HepG2 (cell line): ENCODE results near the gene SLC17A9. TPM values are rescaled to one million over a fixed set of nuclear protein-coding genes. Genes with fewer than 3 reads are reported as not detected.

Source experiments
- AFF4 ChIP-seq: sonication (generic); formaldehyde crosslinking; IDR thresholded peaks from 2 replicates; pipeline ENCODE4 v1.4.0; 2020; ENCODE audit warnings: missing genetic modification reagents
- FIP1L1 ChIP-seq: fragments of 200-400 bp; formaldehyde crosslinking; IDR thresholded peaks from 2 replicates; pipeline ENCODE4 v1.6.1; 2018; ENCODE audit warnings: low read depth, mild to moderate bottlenecking, low read length, moderate library complexity, borderline replicate concordance; ENCODE audit not compliant: insufficient read depth
- GPBP1L1 ChIP-seq: sonication (generic); formaldehyde crosslinking; IDR thresholded peaks from 2 replicates; pipeline ENCODE4 v1.5.0; 2020; ENCODE audit warnings: mild to moderate bottlenecking, missing genetic modification reagents
- HNF4A ChIP-seq: sonication (generic); formaldehyde crosslinking; IDR thresholded peaks from 2 replicates; pipeline ENCODE4 v1.4.0; 2020; ENCODE audit warnings: missing genetic modification reagents
- HNRNPLL ChIP-seq: fragments of 200-400 bp; formaldehyde crosslinking; IDR thresholded peaks from 2 replicates; pipeline ENCODE4 v1.6.1; 2017; ENCODE audit warnings: mild to moderate bottlenecking, low read depth, low read length; ENCODE audit not compliant: poor library complexity, severe bottlenecking
- MAFK ChIP-seq, 2 experiments: IDR thresholded peaks in 1 of 2; conservative IDR thresholded peaks in 1 of 2; 2 replicates each; pipeline ENCODE4 v1.6.1; 2011; ENCODE audit warnings: improper control_type of control experiment in 2 of 2, low read length in 2 of 2
- MED1 ChIP-seq: sonication (generic); formaldehyde crosslinking; IDR thresholded peaks from 2 replicates; pipeline ENCODE4 v1.4.0; 2020; ENCODE audit warnings: missing genetic modification reagents
- MZF1 ChIP-seq: sonication (generic); formaldehyde crosslinking; IDR thresholded peaks from 2 replicates; pipeline ENCODE4 v1.8.1; 2023; ENCODE audit warnings: mild to moderate bottlenecking, missing genetic modification reagents, borderline replicate concordance
- NFATC3 ChIP-seq: sonication (generic); formaldehyde crosslinking; IDR thresholded peaks from 2 replicates; pipeline ENCODE4 v1.5.1; 2020; ENCODE audit warnings: mild to moderate bottlenecking, missing genetic modification reagents
- PHF20 ChIP-seq: sonication (generic); formaldehyde crosslinking; IDR thresholded peaks from 2 replicates; pipeline ENCODE4 v1.5.0; 2020; ENCODE audit warnings: mild to moderate bottlenecking, missing genetic modification reagents
- TOPORS ChIP-seq: sonication (generic); formaldehyde crosslinking; IDR thresholded peaks from 2 replicates; pipeline ENCODE4 v1.8.0; 2023; ENCODE audit warnings: mild to moderate bottlenecking, missing genetic modification reagents
- ZBTB39 ChIP-seq: sonication (generic); formaldehyde crosslinking; IDR thresholded peaks from 2 replicates; pipeline ENCODE4 v1.5.0; 2020; ENCODE audit warnings: missing genetic modification reagents
- ZBTB43 ChIP-seq: sonication (generic); formaldehyde crosslinking; conservative IDR thresholded peaks from 2 replicates; pipeline ENCODE4 v1.4.0; 2020; ENCODE audit warnings: missing genetic modification reagents
- ZNF337 ChIP-seq: sonication (generic); formaldehyde crosslinking; IDR thresholded peaks from 2 replicates; pipeline ENCODE4 v1.5.1; 2020; ENCODE audit warnings: missing genetic modification reagents, low read depth, mild to moderate bottlenecking, borderline replicate concordance
- ZNF446 ChIP-seq: sonication (generic); formaldehyde crosslinking; IDR thresholded peaks from 2 replicates; pipeline ENCODE4 v1.5.0; 2020; ENCODE audit warnings: mild to moderate bottlenecking, missing genetic modification reagents
- ZNF460 ChIP-seq: sonication (generic); formaldehyde crosslinking; IDR thresholded peaks from 2 replicates; pipeline ENCODE4 v1.5.1; 2020; ENCODE audit warnings: missing genetic modification reagents, mild to moderate bottlenecking, borderline replicate concordance
- ZNF530 ChIP-seq: sonication (generic); formaldehyde crosslinking; IDR thresholded peaks from 2 replicates; pipeline ENCODE4 v1.5.0; 2020; ENCODE audit warnings: low read depth, mild to moderate bottlenecking, missing genetic modification reagents
- polyA plus RNA-seq, 8 experiments: library from polyadenylated mRNA; depleted of rRNA in 3 of 8; stranded (reverse) in 7 of 8; unstranded in 1 of 8; fragments of >200 nt; fragmentation: Illumina TruSeq in 4 of 8; extraction: Trizol in 4 of 8; gene quantifications; 2 replicates each; pipeline versions ENCODE4 v1.2.1 to v1.2.3, GENCODE V29; 2011 to 2016; ENCODE audit warnings: low read depth in 4 of 8, missing spikeins in 1 of 8, mixed read lengths in 1 of 8; ENCODE audit not compliant: insufficient read depth in 1 of 8
- total RNA-seq, 5 experiments: library from RNA; depleted of rRNA; stranded (reverse); fragments of >200 nt; fragmentation: Illumina TruSeq; extraction: Trizol; gene quantifications; 2 replicates each; pipeline ENCODE4 v1.2.3, GENCODE V29; 2016; ENCODE audit warnings: low read depth in 1 of 5

The SLC17A9 gene
- total and polyA plus RNA-seq, 2 of the 13 experiments (the other 11 are each of a cell fraction or from before 2014, with no cell fraction given) = 110 to 191 TPM

- TF ChIP-seq AFF4 (CRISPR knock-in tag) (no peak), GPBP1L1 (no peak), ZNF530 (CRISPR knock-in tag) (no peak), PHF20 (no peak), FIP1L1 (no peak), ZBTB43 (no peak), NFATC3 (CRISPR knock-in tag) (no peak), ZNF446 (CRISPR knock-in tag) (no peak), ZNF460 (CRISPR knock-in tag) (no peak), MED1 (CRISPR knock-in tag) (peak; percentile 25; the same call in 1 of the 2 replicates), MZF1 (no peak), TOPORS (CRISPR knock-in tag) (no peak; the same call in 1 of the 2 replicates), MAFK (conservative IDR thresholded peaks at IDR 0.05 in 1 of 2, IDR thresholded peaks at IDR 0.05 in 1 of 2; ENCODE audit: low read length in 2 of 2) (no peak), HNF4A (CRISPR knock-in tag) (no peak), ZBTB39 (CRISPR knock-in tag) (no peak), ZNF337 (CRISPR knock-in tag) (no peak), HNRNPLL (no peak)
These were observed 14.2 kb upstream of the SLC17A9 start, which contains the start of gene GID8 (continued) for GRCh38 chr20:62938105-62938888.
